ENCODE results near the gene RUBCN. TPM values are rescaled to one million over a fixed set of nuclear protein-coding genes. Genes with fewer than 3 reads are reported as not detected.

RUBCN gene
- total RNA-seq, 1 experiment from 2014 or later = 25.6 TPM

GRCh38 chr3:197694251-197694650 lies 42.5 kb downstream of the RUBCN start:
- ChIA-PET POLR2A (ENCODE audit: low non-redundant PET) (no interaction called here), CTCF (no interaction called here)
- no TSS peak for BruUV-seq (replicated peaks)
- Histone ChIP-seq H3K4me1 (ENCODE audit: insufficient read depth, low read length, poor library complexity, severe bottlenecking) (no peaks in the 10 kb centered on the region), H3K36me3 (ENCODE audit: insufficient read depth, low read length, poor library complexity, severe bottlenecking) (peaks cover 15% of the 10 kb centered on the region), H3K9me3 (ENCODE audit: low read depth, low read length, poor library complexity, severe bottlenecking) (no peaks in the 10 kb centered on the region), H3K27ac (ENCODE audit: low read depth, low read length, poor library complexity, severe bottlenecking) (no peak overlapping the region), H3K4me3 (ENCODE audit: low read depth, low read length, poor library complexity, severe bottlenecking) (no peak overlapping the region), H3K27me3 (replicated peaks; ENCODE audit: insufficient read depth, low read depth, low read length, poor library complexity) (no peaks in the 10 kb centered on the region)
- intact Hi-C loops (cut with micrococcal nuclease; ENCODE audit: unreplicated experiment) = no loop called here
- no peak for TF ChIP-seq CTCF (conservative IDR thresholded peaks at IDR 0.05; ENCODE audit: low read depth, low read length)
- TF ChIP-seq EZH2 (IDR thresholded peaks at IDR 0.05; ENCODE audit: borderline replicate concordance, low read depth, low read length, poor library complexity, severe bottlenecking) = no peak
- DNase-seq (ENCODE audit: low spot score) = no peak

- ChIA-PET POLR2A (ENCODE audit: low non-redundant PET) (no interaction called here), CTCF (no interaction called here)
- Histone ChIP-seq H3K9me3 (ENCODE audit: low read depth, low read length, poor library complexity, severe bottlenecking) (no peaks in the 10 kb centered on the region), H3K4me1 (ENCODE audit: insufficient read depth, low read length, poor library complexity, severe bottlenecking) (no peaks in the 10 kb centered on the region), H3K27ac (ENCODE audit: low read depth, low read length, poor library complexity, severe bottlenecking) (peak overlapping the region; percentile 14), H3K27me3 (replicated peaks; ENCODE audit: insufficient read depth, low read depth, low read length, poor library complexity) (no peaks in the 10 kb centered on the region), H3K36me3 (ENCODE audit: insufficient read depth, low read length, poor library complexity, severe bottlenecking) (peaks cover 15% of the 10 kb centered on the region), H3K4me3 (ENCODE audit: low read depth, low read length, poor library complexity, severe bottlenecking) (no peak overlapping the region)
- peak; percentile 21 for DNase-seq (ENCODE audit: low spot score)
- TF ChIP-seq EZH2 (IDR thresholded peaks at IDR 0.05; ENCODE audit: borderline replicate concordance, low read depth, low read length, poor library complexity, severe bottlenecking) (no peak), CTCF (conservative IDR thresholded peaks at IDR 0.05; ENCODE audit: low read depth, low read length) (no peak)
- no TSS peak for BruUV-seq (replicated peaks)
- intact Hi-C loops (cut with micrococcal nuclease; ENCODE audit: unreplicated experiment) = no loop called here
These were observed 44.1 kb downstream of the RUBCN start for GRCh38 chr3:197692641-197693040.

- TF ChIP-seq CTCF (conservative IDR thresholded peaks at IDR 0.05; ENCODE audit: low read depth, low read length) = no peak
- no peak for TF ChIP-seq EZH2 (IDR thresholded peaks at IDR 0.05; ENCODE audit: borderline replicate concordance, low read depth, low read length, poor library complexity, severe bottlenecking)
- no peaks in the 10 kb centered on the region for H3K9me3 ChIP-seq (ENCODE audit: low read depth, low read length, poor library complexity, severe bottlenecking)
- BruUV-seq (replicated peaks) = no TSS peak
- no peak for DNase-seq (ENCODE audit: low spot score)
- intact Hi-C loops (cut with micrococcal nuclease; ENCODE audit: unreplicated experiment) = no loop called here
- no peaks in the 10 kb centered on the region for H3K4me1 ChIP-seq (ENCODE audit: insufficient read depth, low read length, poor library complexity, severe bottlenecking)
- ChIA-PET POLR2A (ENCODE audit: low non-redundant PET) (no interaction called here), CTCF (no interaction called here)
- peaks cover 15% of the 10 kb centered on the region for H3K36me3 ChIP-seq (ENCODE audit: insufficient read depth, low read length, poor library complexity, severe bottlenecking)
- no peak overlapping the region for H3K4me3 ChIP-seq (ENCODE audit: low read depth, low read length, poor library complexity, severe bottlenecking)
- H3K27ac ChIP-seq (ENCODE audit: low read depth, low read length, poor library complexity, severe bottlenecking) = no peak overlapping the region
- no peaks in the 10 kb centered on the region for H3K27me3 ChIP-seq (replicated peaks; ENCODE audit: insufficient read depth, low read depth, low read length, poor library complexity)
These were observed 46.0 kb downstream of the RUBCN start for GRCh38 chr3:197690754-197691153.
